Measurements from ENCODE around the gene KANK2. TPM values are rescaled to one million over a fixed set of nuclear protein-coding genes. Genes with fewer than 3 reads are reported as not detected.
"Not testable (repeated sequence)": the region's sequence is repeated elsewhere in the genome, so short reads cannot be mapped to it uniquely, and the experiment has no call there.

KANK2 gene
- total and polyA plus RNA-seq, 2 experiments from 2014 or later = 15.9 to 65.4 TPM

- H3F3A ChIP-seq (replicated peaks; ENCODE audit: low read depth); DNase-seq (ENCODE audit: low spot score); H4K20me1 ChIP-seq (replicated peaks; ENCODE audit: insufficient read depth); H3K4me1 Mint-ChIP-seq; H3K27me3 ChIP-seq (ENCODE audit: insufficient read depth); H3K4me2 ChIP-seq; H3K4me1 ChIP-seq (ENCODE audit: insufficient read depth); H3K27ac ChIP-seq (ENCODE audit: low read depth); H3K4me3 Mint-ChIP-seq; H2AFZ ChIP-seq; H3K27ac Mint-ChIP-seq; ATAC-seq; H3K79me2 ChIP-seq (replicated peaks; ENCODE audit: insufficient read depth); H3K4me3 ChIP-seq; H3K27me3 Mint-ChIP-seq (ENCODE audit: insufficient read depth, low read depth, poor library complexity); H3K36me3 ChIP-seq (ENCODE audit: insufficient read depth); H3K9me3 Mint-ChIP-seq; H3K9me2 ChIP-seq (ENCODE audit: insufficient read depth): not testable (repeated sequence)
- peaks cover 28% of the 10 kb centered on the region for H3K36me3 Mint-ChIP-seq (ENCODE audit: low read depth)
Measured at GRCh38 chr19:11179145-11179465, 18.2 kb downstream of the KANK2 start.

GRCh38 chr19:11177592-11177991 is 19.8 kb downstream of the KANK2 start:
- no peak overlapping the region for H3K27ac Mint-ChIP-seq
- DNase-seq (ENCODE audit: low spot score) (no peak), ATAC-seq (no peak)
- H3K79me2 ChIP-seq (replicated peaks; ENCODE audit: insufficient read depth) = no peaks in the 10 kb centered on the region
- H3K36me3 ChIP-seq (ENCODE audit: insufficient read depth) = peaks cover 5% of the 10 kb centered on the region; the same call in 1 of the 2 replicates
- no peaks in the 10 kb centered on the region; the same call in 1 of the 2 replicates for H3K4me1 ChIP-seq (ENCODE audit: insufficient read depth)
- no peaks in the 10 kb centered on the region for H3K4me1 Mint-ChIP-seq
- H3K4me3 Mint-ChIP-seq = no peak overlapping the region
- no peaks in the 10 kb centered on the region for H3K9me3 Mint-ChIP-seq
- TF ChIP-seq EZH2phosphoT487 (IDR thresholded peaks at IDR 0.05; ENCODE audit: unreplicated experiment) (no peak), ZNF114 (CRISPR knock-in tag; IDR thresholded peaks at IDR 0.05) (no peak), JUNB (IDR thresholded peaks at IDR 0.05; ENCODE audit: unreplicated experiment) (no peak), POLR2AphosphoS5 (IDR thresholded peaks at IDR 0.05; ENCODE audit: low read depth) (no peak)
- H3K4me3 ChIP-seq = no peak overlapping the region
- no peaks in the 10 kb centered on the region for H3K9me2 ChIP-seq (ENCODE audit: insufficient read depth)
- no peaks in the 10 kb centered on the region; the same call in none of the 2 replicates for H4K20me1 ChIP-seq (replicated peaks; ENCODE audit: insufficient read depth)
- H2AFZ ChIP-seq = no peak overlapping the region
- peaks cover 31% of the 10 kb centered on the region for H3K36me3 Mint-ChIP-seq (ENCODE audit: low read depth)
- no peak overlapping the region for H3K4me2 ChIP-seq
- peaks cover 3% of the 10 kb centered on the region for H3K27me3 Mint-ChIP-seq (ENCODE audit: insufficient read depth, low read depth, poor library complexity)
- 0 out of 2 replicates have a peak, but pooled peaks cover 3% of the 10 kb centered on the region for H3F3A ChIP-seq (replicated peaks; ENCODE audit: low read depth)
- H3K27ac ChIP-seq (ENCODE audit: low read depth) = 0 out of 2 replicates have a peak overlapping the region, but pooled peaks have one; percentile 9
- H3K27me3 ChIP-seq (ENCODE audit: insufficient read depth) = no peaks in the 10 kb centered on the region

- H3K9me2 ChIP-seq (ENCODE audit: insufficient read depth) = no peaks in the 10 kb centered on the region
- peaks cover 5% of the 10 kb centered on the region; the same call in 1 of the 2 replicates for H3K36me3 ChIP-seq (ENCODE audit: insufficient read depth)
- no peak overlapping the region for H3K4me2 ChIP-seq
- Mint-ChIP-seq H3K27ac (no peak overlapping the region), H3K4me1 (no peaks in the 10 kb centered on the region), H3K9me3 (no peaks in the 10 kb centered on the region), H3K27me3 (ENCODE audit: insufficient read depth, low read depth, poor library complexity) (peaks cover 3% of the 10 kb centered on the region), H3K36me3 (ENCODE audit: low read depth) (peaks cover 34% of the 10 kb centered on the region), H3K4me3 (no peak overlapping the region)
- H3K4me3 ChIP-seq = no peak overlapping the region
- H3K27ac ChIP-seq (ENCODE audit: low read depth) = no peak overlapping the region
- 0 out of 2 replicates have a peak, but pooled peaks cover 3% of the 10 kb centered on the region for H3F3A ChIP-seq (replicated peaks; ENCODE audit: low read depth)
- no peaks in the 10 kb centered on the region; the same call in 1 of the 2 replicates for H3K4me1 ChIP-seq (ENCODE audit: insufficient read depth)
- no peaks in the 10 kb centered on the region for H3K79me2 ChIP-seq (replicated peaks; ENCODE audit: insufficient read depth)
- no peaks in the 10 kb centered on the region; the same call in none of the 2 replicates for H4K20me1 ChIP-seq (replicated peaks; ENCODE audit: insufficient read depth)
- no peak overlapping the region for H2AFZ ChIP-seq
- H3K27me3 ChIP-seq (ENCODE audit: insufficient read depth) = no peaks in the 10 kb centered on the region
- DNase-seq (ENCODE audit: low spot score) = no peak
- ATAC-seq = no peak
- TF ChIP-seq STAT1 (IDR thresholded peaks at IDR 0.05; ENCODE audit: unreplicated experiment) (no peak), ZNF331 (CRISPR knock-in tag; IDR thresholded peaks at IDR 0.05; ENCODE audit: low read depth) (no peak), EZH2 (IDR thresholded peaks at IDR 0.05; ENCODE audit: low read depth, unreplicated experiment) (no peak), CTCF (conservative IDR thresholded peaks at IDR 0.05; ENCODE audit: low read depth in 2 of 2) (no peak), ZNF114 (CRISPR knock-in tag; IDR thresholded peaks at IDR 0.05) (no peak), NANOG (IDR thresholded peaks at IDR 0.05; ENCODE audit: borderline replicate concordance) (no peak), REST (IDR thresholded peaks at IDR 0.05; ENCODE audit: unreplicated experiment) (no peak), CREB1 (CRISPR knock-in tag; IDR thresholded peaks at IDR 0.05; ENCODE audit: low read depth) (no peak), ETS1 (IDR thresholded peaks at IDR 0.05) (no peak), POLR2AphosphoS5 (IDR thresholded peaks at IDR 0.05; ENCODE audit: low read depth) (no peak), JUNB (IDR thresholded peaks at IDR 0.05; ENCODE audit: unreplicated experiment) (no peak), EZH2phosphoT487 (IDR thresholded peaks at IDR 0.05; ENCODE audit: unreplicated experiment) (no peak)
Measured at GRCh38 chr19:11176466-11177193, 20.7 kb downstream of the KANK2 start.

Measured in GM23338 (cell line).